Limb (tissue), 2 donors: ENCODE results near the gene STYXL2.

ENCODE experiments used
- DNase-seq, 2 donors: peaks; one replicate each; pipeline ENCODE4 v3.0.0-alpha.2; 2016; ENCODE audit errors: extremely low spot score in 2 of 2

Gene STYXL2

DNA sequence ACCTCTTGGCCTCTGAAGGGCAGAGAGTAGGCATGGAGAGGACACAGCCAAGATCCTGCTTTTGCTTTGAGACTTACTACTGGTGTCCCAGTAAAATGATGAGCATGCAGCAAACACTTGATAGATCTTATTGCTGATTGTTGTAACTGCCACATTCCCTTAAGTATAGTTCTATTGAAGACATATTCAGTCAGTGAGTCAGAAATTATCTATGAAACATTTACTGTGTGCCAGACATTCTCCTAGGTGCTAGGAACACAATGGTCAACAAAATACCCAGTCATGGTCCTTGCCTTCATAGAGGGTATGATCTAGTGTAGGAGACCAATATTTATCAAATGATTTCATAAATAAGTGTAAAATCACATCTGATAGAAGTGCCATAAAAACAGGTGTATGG is 13.6 kb downstream of the STYXL2 start:
- DNase-seq = no peak

DNA sequence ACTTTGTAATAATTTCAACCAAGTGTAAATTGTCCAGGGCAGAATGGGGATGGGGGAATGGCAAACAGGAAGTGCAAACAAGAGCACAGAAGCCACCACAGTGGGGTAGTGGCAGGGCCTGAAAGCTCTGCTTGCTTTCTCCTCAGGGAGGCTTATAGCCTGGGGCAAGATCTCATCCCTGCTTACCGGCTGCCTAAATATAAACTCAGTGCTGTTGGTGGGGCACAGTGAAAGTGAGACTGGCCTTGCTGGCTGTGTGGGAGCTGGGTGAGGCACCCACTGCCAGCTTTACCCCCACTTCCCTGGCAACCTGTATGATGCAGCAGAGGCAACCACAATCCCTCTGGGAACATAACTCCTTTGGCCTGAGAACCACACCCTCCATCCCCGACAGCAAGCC is 15.2 kb downstream of the STYXL2 start:
- no peak for DNase-seq

GRCh38 chr1:167110586-167110985 is 16.7 kb downstream of the STYXL2 start:
- DNase-seq = no peak

- DNase-seq = no peak
Measured at GRCh38 chr1:167111868-167112709, 18.2 kb downstream of the STYXL2 start.

- no peak for DNase-seq
Measured at GRCh38 chr1:167114725-167115124, 20.9 kb downstream of the STYXL2 start.

DNA sequence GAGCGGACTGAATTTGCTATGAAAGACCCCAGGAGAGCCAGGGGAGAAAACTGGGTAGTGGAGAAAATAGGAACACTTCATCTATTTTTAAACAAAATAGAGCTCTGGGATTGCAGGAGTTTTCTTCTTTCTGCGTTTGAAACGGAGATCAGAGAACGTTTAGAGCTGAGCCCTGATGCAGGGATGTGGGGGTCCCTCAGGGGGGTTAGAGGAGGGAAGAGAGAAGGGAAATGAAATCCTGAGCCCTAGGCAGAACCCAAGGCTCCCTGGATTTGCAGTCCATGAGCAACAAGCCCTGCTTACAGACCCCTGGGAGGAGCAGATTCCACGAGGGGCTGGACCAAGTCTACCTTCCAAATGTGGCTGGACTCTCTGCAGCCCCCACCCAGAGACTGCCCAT is 21.8 kb downstream of the STYXL2 start:
- DNase-seq = no peak

DNA sequence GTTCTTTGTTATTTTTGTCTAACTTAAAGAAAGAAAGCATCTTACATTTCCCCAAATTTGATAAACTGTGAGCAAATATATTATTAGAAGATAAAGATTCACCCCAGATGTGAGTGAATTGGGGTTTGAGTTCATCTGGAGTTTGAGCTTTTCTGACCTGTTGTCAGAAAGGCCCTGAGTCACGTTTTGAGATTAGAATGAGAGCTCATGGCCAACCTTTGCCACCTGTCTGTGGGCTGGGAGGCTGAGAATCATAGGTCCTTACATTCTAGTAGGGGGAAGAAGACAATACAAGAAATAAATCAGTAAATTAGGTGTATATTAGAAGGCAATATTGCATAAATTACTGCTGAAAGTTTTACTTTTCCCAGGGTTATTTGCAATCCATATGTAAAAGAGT is 22.3 kb downstream of the STYXL2 start:
- DNase-seq = no peak

DNA sequence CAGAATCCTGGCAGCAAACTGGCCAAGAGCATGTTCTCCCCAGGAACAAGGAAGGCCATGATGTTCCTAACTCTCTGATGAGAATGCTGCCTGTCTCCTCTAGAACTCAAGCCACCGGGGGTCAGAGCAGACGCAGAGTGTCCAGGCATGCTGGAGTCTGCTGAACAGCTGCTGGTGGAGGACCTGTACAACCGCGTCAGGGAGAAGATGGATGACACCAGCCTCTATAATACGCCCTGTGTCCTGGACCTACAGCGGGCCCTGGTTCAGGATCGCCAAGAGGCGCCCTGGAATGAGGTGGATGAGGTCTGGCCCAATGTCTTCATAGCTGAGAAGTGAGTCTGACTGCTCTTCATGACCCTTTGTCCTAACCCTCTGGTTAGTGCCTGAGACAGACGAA is 23.4 kb downstream of the STYXL2 start:
- DNase-seq = no peak

GRCh38 chr1:167118188-167118587 is 24.3 kb downstream of the STYXL2 start:
- DNase-seq = no peak

GRCh38 chr1:167119696-167120095 is 25.8 kb downstream of the STYXL2 start:
- DNase-seq = no peak

- DNase-seq = no peak
Measured at GRCh38 chr1:167120899-167121298, 27.0 kb downstream of the STYXL2 start.

GRCh38 chr1:167121375-167122120 is 27.7 kb downstream of the STYXL2 start:
- peak in 1 of 2 donors; percentile 51 for DNase-seq

DNA sequence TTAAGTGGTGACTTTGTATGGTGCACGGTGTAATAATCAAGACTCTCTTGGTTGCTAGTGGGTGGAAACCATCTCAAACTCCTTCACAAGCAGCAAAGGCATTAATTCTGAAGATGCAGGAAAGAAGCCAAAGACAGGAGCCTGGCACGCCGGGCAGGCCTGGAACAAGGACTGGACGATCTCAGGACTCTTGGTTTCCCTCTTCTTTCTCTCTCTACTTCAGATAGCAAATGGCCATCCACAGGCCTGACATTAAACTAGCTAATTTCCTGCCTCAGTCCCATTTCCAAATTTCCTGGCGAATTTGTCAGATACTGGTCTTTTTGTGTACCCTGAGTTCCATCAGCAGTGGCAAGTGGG is 28.2 kb downstream of the STYXL2 start:
- no peak for DNase-seq

- DNase-seq = no peak
Measured at GRCh38 chr1:167122568-167122967, 28.7 kb downstream of the STYXL2 start.

- no peak for DNase-seq
Measured at GRCh38 chr1:167126317-167126716, 32.4 kb downstream of the STYXL2 start.

DNA sequence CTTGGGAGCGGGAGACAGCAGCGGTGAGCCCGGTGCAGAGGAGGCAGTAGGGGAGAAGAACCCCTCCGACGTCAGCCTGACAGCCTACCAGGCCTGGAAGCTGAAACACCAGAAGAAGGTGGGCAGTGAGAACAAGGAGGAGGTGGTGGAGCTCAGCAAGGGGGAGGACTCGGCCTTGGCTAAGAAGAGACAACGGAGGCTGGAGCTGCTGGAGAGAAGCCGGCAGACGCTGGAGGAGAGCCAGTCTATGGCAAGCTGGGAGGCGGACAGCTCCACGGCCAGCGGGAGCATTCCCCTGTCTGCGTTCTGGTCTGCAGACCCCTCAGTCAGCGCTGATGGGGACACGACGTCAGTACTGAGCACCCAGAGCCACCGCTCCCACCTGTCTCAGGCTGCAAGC is 32.9 kb downstream of the STYXL2 start:
- DNase-seq = no peak

DNA sequence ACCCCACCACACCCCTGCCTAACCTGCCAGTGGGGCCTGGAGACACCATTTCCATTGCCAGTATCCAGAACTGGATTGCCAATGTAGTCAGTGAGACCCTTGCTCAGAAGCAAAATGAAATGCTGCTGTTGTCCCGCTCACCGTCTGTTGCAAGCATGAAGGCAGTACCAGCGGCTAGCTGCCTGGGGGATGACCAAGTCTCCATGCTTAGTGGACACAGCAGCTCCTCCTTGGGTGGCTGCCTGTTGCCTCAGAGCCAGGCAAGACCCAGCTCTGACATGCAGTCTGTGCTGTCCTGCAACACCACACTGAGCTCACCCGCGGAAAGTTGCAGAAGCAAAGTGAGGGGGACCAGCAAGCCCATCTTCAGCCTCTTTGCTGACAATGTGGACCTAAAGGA is 33.4 kb downstream of the STYXL2 start:
- no peak for DNase-seq

DNA sequence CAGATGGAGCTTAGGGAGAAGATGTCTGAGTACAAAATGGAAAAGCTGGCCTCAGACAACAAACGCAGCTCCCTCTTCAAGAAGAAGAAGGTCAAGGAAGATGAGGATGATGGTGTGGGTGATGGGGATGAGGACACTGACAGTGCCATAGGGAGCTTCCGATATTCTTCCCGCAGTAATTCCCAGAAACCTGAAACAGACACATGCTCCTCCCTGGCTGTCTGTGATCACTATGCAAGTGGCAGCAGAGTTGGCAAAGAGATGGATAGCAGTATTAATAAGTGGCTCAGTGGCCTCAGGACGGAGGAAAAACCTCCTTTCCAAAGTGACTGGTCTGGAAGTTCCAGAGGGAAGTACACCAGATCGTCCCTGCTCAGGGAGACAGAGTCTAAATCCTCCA is 33.8 kb downstream of the STYXL2 start:
- no peak for DNase-seq

DNA sequence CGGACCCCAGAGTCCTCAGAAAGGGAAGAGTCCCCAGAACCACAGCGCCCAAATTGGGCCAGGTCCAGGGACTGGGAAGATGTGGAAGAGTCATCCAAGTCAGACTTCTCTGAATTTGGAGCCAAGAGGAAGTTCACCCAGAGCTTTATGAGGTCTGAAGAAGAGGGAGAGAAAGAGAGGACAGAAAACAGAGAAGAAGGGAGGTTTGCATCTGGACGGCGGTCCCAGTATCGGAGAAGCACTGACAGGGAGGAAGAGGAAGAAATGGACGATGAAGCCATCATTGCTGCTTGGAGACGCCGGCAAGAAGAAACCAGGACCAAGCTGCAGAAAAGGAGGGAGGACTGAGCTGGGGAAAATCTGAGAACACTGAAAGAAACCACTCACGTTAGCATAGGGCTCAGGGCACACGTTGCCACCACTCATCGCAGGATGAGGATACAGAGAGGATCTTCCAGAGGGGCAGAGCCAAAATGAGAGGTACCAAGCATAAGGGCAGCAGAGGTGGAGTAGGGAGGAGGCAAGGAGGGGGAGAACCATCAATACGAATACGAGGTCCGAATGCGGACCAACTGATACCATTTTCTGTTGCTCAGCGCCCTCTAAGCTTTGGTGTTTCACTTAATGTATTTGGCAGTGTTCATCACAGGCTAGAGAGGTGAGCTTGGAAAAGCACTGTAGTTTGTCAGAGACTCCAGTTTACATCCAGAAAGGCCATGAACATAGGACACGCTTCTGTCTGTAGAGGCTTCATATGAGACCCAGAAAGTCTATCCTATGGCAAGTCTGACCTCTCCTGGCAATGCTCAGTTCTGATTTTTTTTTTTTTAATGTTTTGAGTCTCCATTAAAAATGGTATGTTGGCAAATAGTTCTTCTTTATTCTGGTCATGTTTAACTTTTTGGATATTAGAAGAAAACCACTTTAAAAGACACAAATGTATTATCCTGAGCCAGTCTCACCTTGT is 34.7 kb downstream of the STYXL2 start:
- DNase-seq = no peak

DNA sequence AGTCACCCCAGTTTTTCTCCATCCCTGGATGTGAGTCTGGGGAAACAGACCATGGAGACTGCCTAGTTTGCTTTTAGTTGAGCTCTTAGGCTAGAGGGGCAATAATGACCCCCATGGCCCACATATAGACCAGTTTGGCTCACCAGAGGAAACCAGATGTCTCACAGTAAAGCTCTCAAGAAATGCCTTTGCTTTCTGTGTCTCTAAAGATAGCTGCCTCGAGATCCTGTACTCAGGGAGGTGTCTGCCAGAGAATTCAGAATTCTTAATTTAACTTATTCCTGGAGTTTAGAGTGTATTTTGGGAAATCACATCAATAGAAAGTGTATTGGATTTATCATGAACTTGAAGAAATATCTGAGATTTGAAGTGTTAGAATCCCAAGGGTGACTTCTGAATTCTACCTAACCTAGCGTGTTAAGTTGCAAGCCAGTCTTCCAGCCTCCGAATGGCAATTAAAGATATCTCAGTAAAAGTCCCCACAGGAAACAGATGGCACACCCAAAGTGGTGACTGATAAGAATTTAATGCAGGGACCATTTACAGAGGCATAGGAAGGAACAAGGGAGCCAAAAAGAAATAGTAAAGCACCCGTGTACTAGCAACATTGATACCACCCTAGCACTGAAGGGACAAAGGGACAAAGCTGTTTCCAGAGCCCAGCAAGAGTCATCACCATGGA is 37.1 kb downstream of the STYXL2 start:
- no peak for DNase-seq

GRCh38 chr1:167132301-167133010 is 38.6 kb downstream of the STYXL2 start:
- no peak for DNase-seq
